H9 (cell line): ENCODE measurements around the gene TSPO2. TPM values are rescaled to one million over a fixed set of nuclear protein-coding genes. Genes with fewer than 3 reads are reported as not detected.

ENCODE experiments used
- DNase-seq: peaks from one replicate; pipeline ENCODE4 v3.0.0-alpha.2; 2017
- H2AFZ ChIP-seq: one replicate; pipeline ENCODE4 v1.6.1; 2013; ENCODE audit warnings: mild to moderate bottlenecking, low read length, control low read depth, moderate library complexity
- H2AK5ac ChIP-seq: 2 replicates; pipeline ENCODE4 v1.6.1; 2013; ENCODE audit warnings: low read length, control low read depth, mixed read lengths; ENCODE audit not compliant: insufficient read length
- H2BK120ac ChIP-seq: one replicate; pipeline ENCODE4 v1.6.1; 2013; ENCODE audit warnings: low read depth, mild to moderate bottlenecking, low read length, control low read depth, inconsistent platforms; ENCODE audit not compliant: poor library complexity, severe bottlenecking
- H2BK12ac ChIP-seq: 2 replicates; pipeline ENCODE4 v1.6.1; 2013; ENCODE audit warnings: low read length, control low read depth, mixed read lengths, low read depth; ENCODE audit not compliant: insufficient read length
- H2BK15ac ChIP-seq: 2 replicates; pipeline ENCODE4 v1.6.1; 2013; ENCODE audit warnings: low read depth, low read length, control low read depth
- H2BK20ac ChIP-seq: one replicate; pipeline ENCODE4 v1.6.1; 2013; ENCODE audit warnings: low read depth, mild to moderate bottlenecking, low read length, control low read depth, inconsistent platforms; ENCODE audit not compliant: poor library complexity, severe bottlenecking
- H2BK5ac ChIP-seq: 2 replicates; pipeline ENCODE4 v1.6.1; 2013; ENCODE audit warnings: low read length, control low read depth, mixed read lengths; ENCODE audit not compliant: insufficient read length
- H3K14ac ChIP-seq: 2 replicates; pipeline ENCODE4 v1.6.1; 2013; ENCODE audit warnings: low read length, control low read depth; ENCODE audit not compliant: insufficient read depth
- H3K18ac ChIP-seq: 2 replicates; pipeline ENCODE4 v1.6.1; 2013; ENCODE audit warnings: low read depth, mild to moderate bottlenecking, mixed read lengths, low read length, control low read depth; ENCODE audit not compliant: insufficient read length
- H3K23ac ChIP-seq: 2 replicates; pipeline ENCODE4 v1.6.1; 2013; ENCODE audit warnings: low read length, control low read depth, mixed read lengths, low read depth; ENCODE audit not compliant: insufficient read length
- H3K23me2 ChIP-seq: 2 replicates; pipeline ENCODE4 v1.6.1; 2013; ENCODE audit warnings: low read depth, mild to moderate bottlenecking, mixed read lengths, low read length, control low read depth; ENCODE audit not compliant: insufficient read length, poor library complexity, severe bottlenecking
- H3K27ac ChIP-seq: 2 replicates; pipeline ENCODE4 v1.5.1; 2013; ENCODE audit warnings: low read length, control low read depth, mixed read lengths, low read depth; ENCODE audit not compliant: insufficient read length
- H3K27me3 ChIP-seq: 2 replicates; pipeline ENCODE4 v1.6.1; 2013; ENCODE audit warnings: low read length, control low read depth, inconsistent platforms; ENCODE audit not compliant: insufficient read depth
- H3K4ac ChIP-seq: 2 replicates; pipeline ENCODE4 v1.6.1; 2013; ENCODE audit warnings: low read depth, mild to moderate bottlenecking, control low read depth, inconsistent platforms, low read length, moderate library complexity
- H3K4me1 ChIP-seq: 2 replicates; pipeline ENCODE4 v1.6.1; 2013; ENCODE audit warnings: low read length, control low read depth, inconsistent platforms; ENCODE audit not compliant: insufficient read depth
- H3K4me2 ChIP-seq: 2 replicates; pipeline ENCODE4 v1.6.1; 2013; ENCODE audit warnings: low read length, control low read depth, mixed read lengths; ENCODE audit not compliant: insufficient read length, insufficient read depth
- H3K56ac ChIP-seq: 2 replicates; pipeline ENCODE4 v1.6.1; 2013; ENCODE audit warnings: low read depth, mild to moderate bottlenecking, mixed read lengths, low read length, control low read depth; ENCODE audit not compliant: insufficient read length
- H3K79me1 ChIP-seq: 2 replicates; pipeline ENCODE4 v1.6.1; 2013; ENCODE audit warnings: low read depth, mild to moderate bottlenecking, moderate library complexity, low read length, control low read depth, inconsistent platforms; ENCODE audit not compliant: insufficient read depth, poor library complexity, severe bottlenecking
- H3K79me2 ChIP-seq: 2 replicates; pipeline ENCODE4 v1.6.1; 2013; ENCODE audit warnings: low read length, control low read depth, inconsistent platforms; ENCODE audit not compliant: insufficient read depth
- H3K9ac ChIP-seq: 2 replicates; pipeline ENCODE4 v1.6.1; 2013; ENCODE audit warnings: low read length, control low read depth, mixed read lengths; ENCODE audit not compliant: insufficient read length; ENCODE audit errors: extremely low read depth
- H3K9me3 ChIP-seq: one replicate; pipeline ENCODE4 v1.6.1; 2013; ENCODE audit warnings: low read depth, low read length, inconsistent platforms; ENCODE audit not compliant: control insufficient read depth
- H3T11ph ChIP-seq: one replicate; pipeline ENCODE4 v1.6.1; 2013; ENCODE audit warnings: mild to moderate bottlenecking, low read length, control low read depth, inconsistent platforms
- H4K20me1 ChIP-seq: one replicate; pipeline ENCODE4 v1.6.1; 2013; ENCODE audit not compliant: control insufficient read depth, insufficient read length, insufficient read depth
- H4K5ac ChIP-seq: 2 replicates; pipeline ENCODE4 v1.6.1; 2013; ENCODE audit warnings: low read depth, mild to moderate bottlenecking, mixed read lengths, low read length, control low read depth; ENCODE audit not compliant: insufficient read length
- H4K8ac ChIP-seq: replicated peaks from 2 replicates; pipeline ENCODE4 v1.6.1; 2013; ENCODE audit warnings: low read length, control low read depth, mixed read lengths, low read depth; ENCODE audit not compliant: insufficient read length
- H4K91ac ChIP-seq: 2 replicates; pipeline ENCODE4 v1.6.1; 2013; ENCODE audit warnings: low read depth, mild to moderate bottlenecking, moderate library complexity, mixed read lengths, low read length, control low read depth; ENCODE audit not compliant: insufficient read length
- H3K27ac Mint-ChIP-seq, 3 experiments: 2 replicates in 2 of 3; 3 replicates in 1 of 3; pipeline ENCODE4 v1.8.0; 2020 to 2021; ENCODE audit warnings: mixed read lengths in 3 of 3, mild to moderate bottlenecking in 1 of 3, moderate library complexity in 1 of 3
- H3K27me3 Mint-ChIP-seq: 2 replicates; pipeline ENCODE4 v1.8.0; 2021; ENCODE audit warnings: low read depth, mild to moderate bottlenecking, moderate library complexity, mixed read lengths
- H3K36me3 Mint-ChIP-seq, 3 experiments: 2 replicates in 2 of 3; 3 replicates in 1 of 3; pipeline ENCODE4 v1.8.0; 2020 to 2021; ENCODE audit warnings: low read depth in 3 of 3, mixed read lengths in 3 of 3; ENCODE audit not compliant: insufficient read depth in 1 of 3
- H3K4me1 Mint-ChIP-seq, 2 experiments: 2 replicates each; pipeline ENCODE4 v1.8.0; 2020; ENCODE audit warnings: mixed read lengths in 2 of 2
- H3K4me3 Mint-ChIP-seq, 2 experiments: 2 replicates in 1 of 2; 3 replicates in 1 of 2; pipeline ENCODE4 v1.8.0; 2020 to 2021; ENCODE audit warnings: mild to moderate bottlenecking in 2 of 2, mixed read lengths in 2 of 2, moderate library complexity in 1 of 2
- H3K9me3 Mint-ChIP-seq, 2 experiments: 2 replicates in 1 of 2; 3 replicates in 1 of 2; pipeline ENCODE4 v1.8.0; 2020; ENCODE audit warnings: mild to moderate bottlenecking in 2 of 2, mixed read lengths in 2 of 2, moderate library complexity in 1 of 2
- WGBS: extraction: QIAGEN DNeasy Blood & Tissue Kit; methylation state at CpG from one replicate; pipeline ENCODE4 v1.1.7; 2013; ENCODE audit warnings: missing lambda C conversion rate, low lambda C conversion rate, mixed read lengths; ENCODE audit not compliant: insufficient read length; ENCODE audit errors: extremely low coverage; 5-methylcytosine and 5-hydroxymethylcytosine counted together
- total RNA-seq: library from RNA; stranded (reverse); gene quantifications from 2 replicates; pipeline ENCODE4 v1.2.1, GENCODE V29; 2021
- TF ChIP-seq, protein P1 (sequence below): fragments of 200-600 bp; sonication (generic); conservative IDR thresholded peaks from 3 replicates; pipeline ENCODE4 v1.8.0; 2021; ENCODE audit warnings: antibody characterized with exemption, mild to moderate bottlenecking

Gene TSPO2
- total RNA-seq, 1 experiment from 2014 or later: not detected

DNA sequence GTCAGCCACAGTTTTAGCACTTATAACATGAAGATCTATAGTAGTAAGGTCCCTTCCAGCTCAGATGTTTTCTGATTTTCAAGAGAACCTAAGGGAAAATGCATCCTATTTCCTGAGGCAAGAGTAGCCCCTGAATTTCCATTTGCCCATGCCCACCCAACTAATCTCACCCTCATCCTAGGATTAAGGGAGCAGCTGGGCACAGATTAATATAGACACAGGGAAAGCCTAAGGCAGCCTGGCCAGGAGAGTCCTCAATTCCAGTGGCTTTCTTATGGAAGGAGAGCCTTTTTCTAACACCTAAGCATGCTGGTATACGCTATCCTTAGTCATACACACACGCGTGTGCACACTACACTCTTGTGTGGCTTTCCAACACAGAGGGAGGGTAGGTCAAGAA lies 12.2 kb downstream of the TSPO2 start:
- no peak overlapping the region for H2BK15ac ChIP-seq
- no peak overlapping the region for H2BK12ac ChIP-seq
- H2BK20ac ChIP-seq: no peak overlapping the region
- H4K91ac ChIP-seq: no peak overlapping the region
- no peak for DNase-seq
- Mint-ChIP-seq H3K4me3 (no peak overlapping the region), H3K4me1 (peaks cover 23 to 27% of the 10 kb centered on the region in 2 experiments), H3K27me3 (no peaks in the 10 kb centered on the region), H3K9me3 (no peaks in the 10 kb centered on the region), H3K36me3 (peaks cover 0 to 2% (median 0%) of the 10 kb centered on the region in 3 experiments; a peak in 1 of 7 replicates), H3K27ac (no peak overlapping the region)
- H3K4ac ChIP-seq: no peak overlapping the region
- no peak overlapping the region for H4K8ac ChIP-seq
- H3K4me2 ChIP-seq: no peak overlapping the region
- H3K18ac ChIP-seq: no peak overlapping the region
- H3K56ac ChIP-seq: no peak overlapping the region
- no peak overlapping the region for H3K9ac ChIP-seq
- H3K27me3 ChIP-seq: no peaks in the 10 kb centered on the region
- H3K23me2 ChIP-seq: no peaks in the 10 kb centered on the region
- no peak overlapping the region for H2AK5ac ChIP-seq
- no CpG with 5 or more reads among the region's 3 CpGs for WGBS
- H3K79me2 ChIP-seq: no peaks in the 10 kb centered on the region
- H4K5ac ChIP-seq: no peak overlapping the region
- H2BK5ac ChIP-seq: no peak overlapping the region
- H2BK120ac ChIP-seq: no peak overlapping the region
- H3K9me3 ChIP-seq: no peaks in the 10 kb centered on the region
- peaks cover 10% of the 10 kb centered on the region; the same call in 1 of the 2 replicates for H3K4me1 ChIP-seq
- H2AFZ ChIP-seq: no peak overlapping the region
- no peak overlapping the region for H3T11ph ChIP-seq
- no peaks in the 10 kb centered on the region for H4K20me1 ChIP-seq
- no peaks in the 10 kb centered on the region for H3K79me1 ChIP-seq
- H3K14ac ChIP-seq: no peak overlapping the region
- H3K23ac ChIP-seq: no peak overlapping the region
- TF ChIP-seq, protein P1, sequence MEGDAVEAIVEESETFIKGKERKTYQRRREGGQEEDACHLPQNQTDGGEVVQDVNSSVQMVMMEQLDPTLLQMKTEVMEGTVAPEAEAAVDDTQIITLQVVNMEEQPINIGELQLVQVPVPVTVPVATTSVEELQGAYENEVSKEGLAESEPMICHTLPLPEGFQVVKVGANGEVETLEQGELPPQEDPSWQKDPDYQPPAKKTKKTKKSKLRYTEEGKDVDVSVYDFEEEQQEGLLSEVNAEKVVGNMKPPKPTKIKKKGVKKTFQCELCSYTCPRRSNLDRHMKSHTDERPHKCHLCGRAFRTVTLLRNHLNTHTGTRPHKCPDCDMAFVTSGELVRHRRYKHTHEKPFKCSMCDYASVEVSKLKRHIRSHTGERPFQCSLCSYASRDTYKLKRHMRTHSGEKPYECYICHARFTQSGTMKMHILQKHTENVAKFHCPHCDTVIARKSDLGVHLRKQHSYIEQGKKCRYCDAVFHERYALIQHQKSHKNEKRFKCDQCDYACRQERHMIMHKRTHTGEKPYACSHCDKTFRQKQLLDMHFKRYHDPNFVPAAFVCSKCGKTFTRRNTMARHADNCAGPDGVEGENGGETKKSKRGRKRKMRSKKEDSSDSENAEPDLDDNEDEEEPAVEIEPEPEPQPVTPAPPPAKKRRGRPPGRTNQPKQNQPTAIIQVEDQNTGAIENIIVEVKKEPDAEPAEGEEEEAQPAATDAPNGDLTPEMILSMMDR: no peak
- no peak overlapping the region for H3K27ac ChIP-seq
